Natural killer cell (primary cell): ENCODE data around the gene GLRX3. TPM values are rescaled to one million over a fixed set of nuclear protein-coding genes. Genes with fewer than 3 reads are reported as not detected.

Source experiments
- ATAC-seq, 3 donors: fragments of 150-1000 bp in 2 of 3; fragments of 200-7000 bp in 1 of 3; cut with Tn5 transposase; 1 replicate in 1 of 3; 2 replicates in 2 of 3; pipeline ENCODE4 v1.10.0; 2021; ENCODE audit warnings: mild to moderate bottlenecking in 2 of 3, moderate library complexity in 2 of 3
- DNase-seq, 2 donors: peaks; one replicate each; pipeline versions ENCODE4 v3.0.0 to v3.0.0-alpha.2; 2013 to 2021; ENCODE audit warnings: mixed read lengths in 1 of 2
- H3K27ac ChIP-seq: one replicate; pipeline ENCODE4 v1.5.1; 2013; ENCODE audit warnings: mild to moderate bottlenecking, low read length
- H3K27me3 ChIP-seq: one replicate; pipeline ENCODE4 v1.6.1; 2013; ENCODE audit warnings: low read length; ENCODE audit not compliant: control insufficient read depth, insufficient read depth
- H3K36me3 ChIP-seq: one replicate; pipeline ENCODE4 v1.6.1; 2013; ENCODE audit warnings: low read length; ENCODE audit not compliant: control insufficient read depth, insufficient read depth
- H3K4me1 ChIP-seq: one replicate; pipeline ENCODE4 v1.6.1; 2013; ENCODE audit warnings: low read length; ENCODE audit not compliant: control insufficient read depth, insufficient read depth
- H3K4me3 ChIP-seq: one replicate; pipeline ENCODE4 v1.5.1; 2013; ENCODE audit warnings: low read length
- H3K9me3 ChIP-seq: one replicate; pipeline ENCODE4 v1.6.1; 2013; ENCODE audit warnings: low read length; ENCODE audit not compliant: control insufficient read depth, insufficient read depth
- H3K27ac Mint-ChIP-seq, 2 donors: one replicate each; pipeline ENCODE4 v1.8.0; 2022; ENCODE audit warnings: mild to moderate bottlenecking in 2 of 2, mixed read lengths in 2 of 2, moderate library complexity in 1 of 2
- H3K27me3 Mint-ChIP-seq, 2 donors: one replicate each; pipeline ENCODE4 v1.8.0; 2022; ENCODE audit warnings: low read depth in 2 of 2, mixed read lengths in 2 of 2
- H3K36me3 Mint-ChIP-seq: one replicate; pipeline ENCODE4 v1.8.0; 2022; ENCODE audit warnings: mixed read lengths
- H3K4me1 Mint-ChIP-seq, 2 donors: one replicate each; pipeline ENCODE4 v1.8.0; 2022; ENCODE audit warnings: mixed read lengths in 2 of 2
- H3K4me3 Mint-ChIP-seq: one replicate; pipeline ENCODE4 v1.8.0; 2022; ENCODE audit warnings: mild to moderate bottlenecking, moderate library complexity, mixed read lengths
- H3K9me3 Mint-ChIP-seq, 2 donors: one replicate each; pipeline ENCODE4 v1.8.0; 2022; ENCODE audit warnings: mixed read lengths in 2 of 2
- CTCF ChIP-seq: fragments of 200-600 bp; IDR thresholded peaks from one replicate; pipeline ENCODE4 v1.8.0; 2022; ENCODE audit warnings: antibody characterized with exemption
- WGBS: methylation state at CpG from one replicate; pipeline ENCODE4 v1.1.7; 2013; ENCODE audit warnings: missing lambda C conversion rate; ENCODE audit not compliant: insufficient coverage; 5-methylcytosine and 5-hydroxymethylcytosine counted together
- intact Hi-C: fragments of 100-400 bp; cut with micrococcal nuclease; formaldehyde crosslinking; loops from one replicate; pipeline ENCODE4 v1.14.2; 2022
- total RNA-seq, 4 donors: library from RNA; stranded (reverse); fragments of 120-200 nt in 1 of 4; gene quantifications; one replicate each; pipeline versions ENCODE4 v1.2.3 to v1.2.4, GENCODE V29; 2013 to 2022

GLRX3 gene
- total RNA-seq, 3 donors from 2014 or later (not counting 1 experiment from before 2014, with no cell fraction given) = 33.8 to 51.7 (median 39.1) TPM

- Histone ChIP-seq H3K9me3 (no peaks in the 10 kb centered on the region), H3K36me3 (no peaks in the 10 kb centered on the region), H3K27ac (no peak overlapping the region), H3K4me3 (no peak overlapping the region), H3K27me3 (peaks cover 3% of the 10 kb centered on the region), H3K4me1 (peaks cover 5% of the 10 kb centered on the region)
- Mint-ChIP-seq H3K4me1 (peaks cover 12 to 14% of the 10 kb centered on the region in 2 donors), H3K36me3 (no peaks in the 10 kb centered on the region), H3K4me3 (no peak overlapping the region), H3K27me3 (peaks cover 7 to 11% of the 10 kb centered on the region in 2 donors), H3K27ac (no peak overlapping the region), H3K9me3 (no peaks in the 10 kb centered on the region)
- ATAC-seq (no peak), DNase-seq (no peak)
- 46% methylated on average over 27 of the region's 27 CpGs for WGBS
- TF ChIP-seq CTCF = no peak
- intact Hi-C loops = loop anchor here (5.0 kb wide), 1 partner anchor 1097 kb away; no protein-coding TSS in a partner anchor
These were observed 7.3 kb upstream of the GLRX3 start for GRCh38 chr10:130128922-130129321.

- ATAC-seq (no peak), DNase-seq (no peak)
- Mint-ChIP-seq H3K4me3 (peak overlapping the region; percentile 97), H3K9me3 (no peaks in the 10 kb centered on the region), H3K36me3 (no peaks in the 10 kb centered on the region), H3K27me3 (peaks cover 7 to 9% of the 10 kb centered on the region in 2 donors), H3K27ac (peak overlapping the region; percentile 60 to 86), H3K4me1 (peaks cover 21 to 23% of the 10 kb centered on the region in 2 donors)
- no peak for TF ChIP-seq CTCF
- Histone ChIP-seq H3K27me3 (no peaks in the 10 kb centered on the region), H3K36me3 (no peaks in the 10 kb centered on the region), H3K27ac (peak overlapping the region; percentile 66), H3K9me3 (no peaks in the 10 kb centered on the region), H3K4me1 (peaks cover 26% of the 10 kb centered on the region), H3K4me3 (peak overlapping the region; percentile 59)
- intact Hi-C loops = loop anchor here (1.0 kb wide), 1 partner anchor 24 kb away; no protein-coding TSS in a partner anchor
- 21% methylated on average over 17 of the region's 17 CpGs for WGBS
These were observed 440 bp upstream of the GLRX3 start for GRCh38 chr10:130135676-130136225.

- Histone ChIP-seq H3K27ac (no peak overlapping the region), H3K36me3 (peaks cover 2% of the 10 kb centered on the region), H3K4me1 (peaks cover 34% of the 10 kb centered on the region), H3K4me3 (peak overlapping the region; percentile 59), H3K9me3 (no peaks in the 10 kb centered on the region), H3K27me3 (no peaks in the 10 kb centered on the region)
- Mint-ChIP-seq H3K4me1 (peaks cover 22 to 30% of the 10 kb centered on the region in 2 donors), H3K36me3 (no peaks in the 10 kb centered on the region), H3K27ac (peak overlapping the region in 1 of 2 donors; percentile 18), H3K9me3 (no peaks in the 10 kb centered on the region), H3K27me3 (peaks cover 3 to 5% of the 10 kb centered on the region in 2 donors), H3K4me3 (peak overlapping the region; percentile 82)
- ATAC-seq (no peak), DNase-seq (no peak)
- TF ChIP-seq CTCF = no peak
- 5% methylated on average over 8 of the region's 10 CpGs for WGBS
- intact Hi-C loops = no loop called here
These were observed 878 bp downstream of the GLRX3 start for GRCh38 chr10:130137090-130137448.
